IMR-90 (cell line): ENCODE data around the gene PEF1.

Source experiments
- RCOR1 ChIP-seq: IDR thresholded peaks from 2 replicates; pipeline ENCODE4 v1.6.1; 2012; ENCODE audit warnings: mild to moderate bottlenecking, low read length, improper control_type of control experiment; ENCODE audit not compliant: insufficient replicate concordance
- TF ChIP-seq, protein P1 (sequence below): fragments of 150-350 bp; IDR thresholded peaks from 2 replicates; pipeline ENCODE4 v1.6.1; 2017; ENCODE audit warnings: mild to moderate bottlenecking, antibody characterized with exemption, low read length, low read depth
- TF ChIP-seq, protein P2 (sequence below): conservative IDR thresholded peaks from 2 replicates; pipeline ENCODE4 v1.5.1; 2012; ENCODE audit warnings: mild to moderate bottlenecking, low read depth, low read length, improper control_type of control experiment

DNA sequence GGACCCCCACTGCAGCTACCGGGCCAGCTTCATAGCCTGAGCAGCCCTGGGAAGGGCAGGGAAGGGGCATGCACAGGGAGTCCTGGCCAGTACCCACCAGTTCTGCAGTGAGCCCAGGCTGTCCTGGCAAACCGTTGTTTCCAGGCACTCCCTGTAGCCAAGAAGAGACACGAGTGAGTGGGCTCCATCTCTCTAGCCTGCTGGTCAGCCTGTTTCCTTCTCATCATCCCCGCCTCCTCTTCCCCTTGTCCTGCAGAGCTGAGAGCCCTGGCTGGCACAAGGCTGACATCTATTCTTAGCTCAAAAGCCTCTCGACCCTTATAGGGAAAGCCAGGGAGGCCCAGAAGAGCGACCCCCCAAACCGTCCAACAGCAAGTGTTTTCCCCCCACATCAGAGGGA lies 30.5 kb upstream of the PEF1 start:
- TF ChIP-seq, protein P1, sequence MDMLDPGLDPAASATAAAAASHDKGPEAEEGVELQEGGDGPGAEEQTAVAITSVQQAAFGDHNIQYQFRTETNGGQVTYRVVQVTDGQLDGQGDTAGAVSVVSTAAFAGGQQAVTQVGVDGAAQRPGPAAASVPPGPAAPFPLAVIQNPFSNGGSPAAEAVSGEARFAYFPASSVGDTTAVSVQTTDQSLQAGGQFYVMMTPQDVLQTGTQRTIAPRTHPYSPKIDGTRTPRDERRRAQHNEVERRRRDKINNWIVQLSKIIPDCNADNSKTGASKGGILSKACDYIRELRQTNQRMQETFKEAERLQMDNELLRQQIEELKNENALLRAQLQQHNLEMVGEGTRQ: no peak
- TF ChIP-seq RCOR1: no peak
- TF ChIP-seq, protein P2, sequence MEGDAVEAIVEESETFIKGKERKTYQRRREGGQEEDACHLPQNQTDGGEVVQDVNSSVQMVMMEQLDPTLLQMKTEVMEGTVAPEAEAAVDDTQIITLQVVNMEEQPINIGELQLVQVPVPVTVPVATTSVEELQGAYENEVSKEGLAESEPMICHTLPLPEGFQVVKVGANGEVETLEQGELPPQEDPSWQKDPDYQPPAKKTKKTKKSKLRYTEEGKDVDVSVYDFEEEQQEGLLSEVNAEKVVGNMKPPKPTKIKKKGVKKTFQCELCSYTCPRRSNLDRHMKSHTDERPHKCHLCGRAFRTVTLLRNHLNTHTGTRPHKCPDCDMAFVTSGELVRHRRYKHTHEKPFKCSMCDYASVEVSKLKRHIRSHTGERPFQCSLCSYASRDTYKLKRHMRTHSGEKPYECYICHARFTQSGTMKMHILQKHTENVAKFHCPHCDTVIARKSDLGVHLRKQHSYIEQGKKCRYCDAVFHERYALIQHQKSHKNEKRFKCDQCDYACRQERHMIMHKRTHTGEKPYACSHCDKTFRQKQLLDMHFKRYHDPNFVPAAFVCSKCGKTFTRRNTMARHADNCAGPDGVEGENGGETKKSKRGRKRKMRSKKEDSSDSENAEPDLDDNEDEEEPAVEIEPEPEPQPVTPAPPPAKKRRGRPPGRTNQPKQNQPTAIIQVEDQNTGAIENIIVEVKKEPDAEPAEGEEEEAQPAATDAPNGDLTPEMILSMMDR: no peak
